SK-N-SH (cell line): ENCODE measurements around the gene IFT20. TPM values are rescaled to one million over a fixed set of nuclear protein-coding genes. Genes with fewer than 3 reads are reported as not detected.

Experiments
- CTCF ChIA-PET: fragments of 300-600, 350-600 bp; formaldehyde crosslinking; extraction: SDS; loops from one replicate; lab custom pipeline; 2021; lab: Yijun Ruan, JAX
- POLR2A ChIA-PET: fragments of 350-600 bp; sonication (Branson Sonifier 250); formaldehyde crosslinking; extraction: SDS; loops from one replicate; lab custom pipeline; 2020; ENCODE audit warnings: antibody characterized with exemption, inconsistent platforms; lab: Yijun Ruan, JAX
- DNase-seq: peaks from one replicate; pipeline ENCODE4 v3.0.0; 2012
- H2AFZ ChIP-seq: fragments of 200-600 bp; sonication (generic); 2 replicates; pipeline ENCODE4 v1.8.1; 2016; ENCODE audit warnings: antibody characterized with exemption, mild to moderate bottlenecking, low read depth
- H3F3A ChIP-seq: fragments of 200-600 bp; sonication (generic); replicated peaks from 2 replicates; pipeline ENCODE3; 2016; ENCODE audit warnings: antibody characterized with exemption, mild to moderate bottlenecking; ENCODE audit not compliant: insufficient read depth
- H3K27ac ChIP-seq, 2 experiments: fragments of 200-500 bp in 1 of 2; fragments of 200-600 bp in 1 of 2; sonication (Bioruptor generic) in 1 of 2; sonication (generic), shearing (Covaris generic) in 1 of 2; 2 replicates each; pipeline versions ENCODE4 v1.5.1 to v1.6.1; 2014 to 2016; ENCODE audit warnings: low read depth in 2 of 2, inconsistent platforms in 1 of 2, low read length in 1 of 2, mild to moderate bottlenecking in 1 of 2, mixed read lengths in 1 of 2
- H3K27me3 ChIP-seq: fragments of 200-600 bp; sonication (generic), shearing (Covaris generic); 2 replicates; pipeline ENCODE4 v1.6.1; 2016; ENCODE audit warnings: mixed run types; ENCODE audit not compliant: insufficient read depth
- H3K36me3 ChIP-seq, 2 experiments: fragments of 200-500 bp in 1 of 2; fragments of 200-600 bp in 1 of 2; sonication (Bioruptor generic) in 1 of 2; sonication (generic) in 1 of 2; replicated peaks in 1 of 2; 2 replicates each; pipeline versions ENCODE3 to v1.5.1; 2014 to 2016; ENCODE audit warnings: low read length in 1 of 2, mild to moderate bottlenecking in 1 of 2; ENCODE audit not compliant: insufficient read depth in 2 of 2, control insufficient read depth in 1 of 2
- H3K4me1 ChIP-seq, 2 experiments: fragments of 200-500 bp in 1 of 2; fragments of 200-600 bp in 1 of 2; sonication (Bioruptor generic) in 1 of 2; sonication (generic), shearing (Covaris generic) in 1 of 2; 2 replicates each; pipeline versions ENCODE4 v1.5.1 to v1.6.1; 2014 to 2016; ENCODE audit warnings: low read depth in 1 of 2, low read length in 1 of 2, mixed run types in 1 of 2; ENCODE audit not compliant: insufficient read depth in 2 of 2, control insufficient read depth in 1 of 2
- H3K4me2 ChIP-seq: fragments of 200-600 bp; sonication (generic), shearing (Covaris generic); 2 replicates; pipeline ENCODE4 v1.6.1; 2017; ENCODE audit warnings: mixed run types
- H3K4me3 ChIP-seq, 2 experiments: fragments of 200-500 bp in 1 of 2; fragments of 200-600 bp in 1 of 2; sonication (Bioruptor generic) in 1 of 2; sonication (generic), shearing (Covaris generic) in 1 of 2; 2 replicates each; pipeline versions ENCODE4 v1.5.1 to v1.8.1; 2014 to 2016; ENCODE audit warnings: low read depth in 2 of 2, inconsistent platforms in 1 of 2, low read length in 1 of 2, mild to moderate bottlenecking in 1 of 2, mixed read lengths in 1 of 2, moderate library complexity in 1 of 2
- H3K79me2 ChIP-seq: fragments of 200-600 bp; sonication (generic); 2 replicates; pipeline ENCODE4 v1.8.1; 2017; ENCODE audit warnings: mild to moderate bottlenecking; ENCODE audit not compliant: insufficient read depth
- H3K9ac ChIP-seq: fragments of 200-600 bp; sonication (generic); 2 replicates; pipeline ENCODE4 v1.6.1; 2017; ENCODE audit warnings: mixed run types
- H3K9me2 ChIP-seq: fragments of 200-600 bp; sonication (generic); 2 replicates; pipeline ENCODE4 v1.6.1; 2017; ENCODE audit warnings: mixed run types
- H3K9me3 ChIP-seq: fragments of 200-600 bp; sonication (generic); 2 replicates; pipeline ENCODE4 v1.6.1; 2017; ENCODE audit warnings: mixed run types, mild to moderate bottlenecking, moderate library complexity
- H4K20me1 ChIP-seq: fragments of 200-600 bp; sonication (generic); 2 replicates; pipeline ENCODE4 v1.6.1; 2017; ENCODE audit warnings: mild to moderate bottlenecking, mixed run types; ENCODE audit not compliant: insufficient read depth
- CHD2 ChIP-seq: fragments of 150-350 bp; IDR thresholded peaks from 2 replicates; pipeline ENCODE4 v1.6.1; 2018; ENCODE audit warnings: low read length; ENCODE audit not compliant: partially characterized antibody
- EZH2phosphoT487 ChIP-seq: fragments of 200-600 bp; sonication (generic); IDR thresholded peaks from 2 replicates; pipeline ENCODE4 v1.6.1; 2017; ENCODE audit warnings: low read depth, mixed run types, mild to moderate bottlenecking, antibody characterized with exemption, moderate library complexity, borderline replicate concordance
- FOXM1 ChIP-seq: IDR thresholded peaks from 2 replicates; pipeline ENCODE4 v1.4.0; 2012; ENCODE audit warnings: low read depth, mild to moderate bottlenecking
- GATA2 ChIP-seq: sonication (generic); formaldehyde crosslinking; IDR thresholded peaks from 2 replicates; pipeline ENCODE4 v1.5.0; 2020; ENCODE audit warnings: mild to moderate bottlenecking, missing genetic modification reagents
- JUND ChIP-seq: IDR thresholded peaks from 2 replicates; pipeline ENCODE4 v1.4.0; 2012
- MXI1 ChIP-seq: IDR thresholded peaks from 2 replicates; pipeline ENCODE4 v1.6.1; 2012; ENCODE audit warnings: mild to moderate bottlenecking, low read depth, low read length, improper control_type of control experiment
- NFIC ChIP-seq: IDR thresholded peaks from 2 replicates; pipeline ENCODE4 v1.4.0; 2012; ENCODE audit warnings: borderline replicate concordance
- RAD21 ChIP-seq: IDR thresholded peaks from 2 replicates; pipeline ENCODE4 v1.6.1; 2012; ENCODE audit warnings: mild to moderate bottlenecking, low read length
- RCOR1 ChIP-seq: fragments of 150-350 bp; IDR thresholded peaks from 2 replicates; pipeline ENCODE4 v1.6.1; 2017; ENCODE audit warnings: antibody characterized with exemption, low read length
- RFX5 ChIP-seq: IDR thresholded peaks from 2 replicates; pipeline ENCODE4 v1.6.1; 2012; ENCODE audit warnings: mild to moderate bottlenecking, improper control_type of control experiment, low read length
- TCF12 ChIP-seq: IDR thresholded peaks from 2 replicates; pipeline ENCODE4 v1.4.0; 2012
- YY1 ChIP-seq: IDR thresholded peaks from 2 replicates; pipeline ENCODE4 v1.4.0; 2012; ENCODE audit warnings: low read depth, mild to moderate bottlenecking
- WGBS: methylation state at CpG from one replicate; pipeline ENCODE4 v1.1.6; 2017; ENCODE audit warnings: low lambda C conversion rate; 5-methylcytosine and 5-hydroxymethylcytosine counted together
- polyA plus RNA-seq, 3 experiments: library from polyadenylated mRNA; depleted of rRNA; stranded (reverse); fragments of >200 nt; gene quantifications; 2 replicates each; pipeline ENCODE4 v1.2.3, GENCODE V29; 2012
- TF ChIP-seq, protein P1 (sequence below): IDR thresholded peaks from 2 replicates; pipeline ENCODE4 v1.4.0; 2012; ENCODE audit warnings: low read depth, borderline replicate concordance
- TF ChIP-seq, protein P2 (sequence below): IDR thresholded peaks from 2 replicates; pipeline ENCODE4; 2012
- TF ChIP-seq, protein P3 (sequence below): fragments of 150-350 bp; IDR thresholded peaks from 2 replicates; pipeline ENCODE4 v1.6.1; 2017; ENCODE audit warnings: antibody characterized with exemption, low read length, low read depth, borderline replicate concordance
- TF ChIP-seq, protein P4 (sequence below): fragments of 150-350 bp; IDR thresholded peaks from 2 replicates; pipeline ENCODE4 v1.6.1; 2016; ENCODE audit warnings: mild to moderate bottlenecking, low read depth, low read length

The IFT20 gene
- polyA plus RNA-seq, 1 of the 3 experiments (the other 2 are of a cell fraction), result 75.6 TPM

DNA sequence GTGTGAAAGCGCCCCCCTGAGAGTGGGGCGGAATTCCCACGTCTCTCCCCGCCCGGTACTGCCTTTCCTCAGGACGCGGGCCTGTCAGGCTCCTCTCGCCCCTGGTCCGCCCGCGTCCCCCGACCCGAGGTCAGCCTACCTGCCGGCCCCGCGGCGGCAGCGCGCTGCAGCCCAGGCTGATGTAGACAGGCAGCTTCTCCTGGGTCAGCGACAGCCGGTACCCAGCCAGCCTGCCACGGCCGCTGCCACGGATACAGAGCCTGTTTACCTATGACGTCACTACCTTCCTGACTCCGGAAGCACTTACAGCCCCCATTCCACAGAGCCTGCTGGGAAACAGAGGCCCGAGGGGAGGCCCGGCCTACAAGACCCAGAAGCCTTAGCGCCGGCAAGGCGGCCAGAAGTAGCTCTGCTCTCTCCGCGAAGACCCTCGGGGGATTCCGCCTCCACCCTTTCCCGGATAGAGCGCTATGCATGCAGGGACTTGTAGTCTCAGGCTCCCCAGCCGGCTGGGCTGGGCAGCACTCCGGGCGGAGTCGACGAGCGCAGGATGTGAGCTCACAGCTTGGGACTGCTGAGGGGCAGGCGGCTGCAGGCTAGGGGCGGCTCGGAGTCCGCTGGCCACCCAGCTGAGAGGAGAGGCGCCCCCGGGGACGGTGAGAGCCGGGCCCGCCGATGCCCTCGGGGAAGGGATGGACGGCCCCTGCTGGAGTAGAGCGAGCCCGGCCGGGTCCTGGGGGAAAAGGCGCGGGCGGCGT is at the start of gene IFT20, which contains the start of gene TNFAIP1 (continued):
- TF ChIP-seq, protein P1, sequence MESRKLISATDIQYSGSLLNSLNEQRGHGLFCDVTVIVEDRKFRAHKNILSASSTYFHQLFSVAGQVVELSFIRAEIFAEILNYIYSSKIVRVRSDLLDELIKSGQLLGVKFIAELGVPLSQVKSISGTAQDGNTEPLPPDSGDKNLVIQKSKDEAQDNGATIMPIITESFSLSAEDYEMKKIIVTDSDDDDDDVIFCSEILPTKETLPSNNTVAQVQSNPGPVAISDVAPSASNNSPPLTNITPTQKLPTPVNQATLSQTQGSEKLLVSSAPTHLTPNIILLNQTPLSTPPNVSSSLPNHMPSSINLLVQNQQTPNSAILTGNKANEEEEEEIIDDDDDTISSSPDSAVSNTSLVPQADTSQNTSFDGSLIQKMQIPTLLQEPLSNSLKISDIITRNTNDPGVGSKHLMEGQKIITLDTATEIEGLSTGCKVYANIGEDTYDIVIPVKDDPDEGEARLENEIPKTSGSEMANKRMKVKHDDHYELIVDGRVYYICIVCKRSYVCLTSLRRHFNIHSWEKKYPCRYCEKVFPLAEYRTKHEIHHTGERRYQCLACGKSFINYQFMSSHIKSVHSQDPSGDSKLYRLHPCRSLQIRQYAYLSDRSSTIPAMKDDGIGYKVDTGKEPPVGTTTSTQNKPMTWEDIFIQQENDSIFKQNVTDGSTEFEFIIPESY, result 0 out of 2 replicates have a peak, but pooled peaks have one; percentile 32
- TF ChIP-seq MXI1, result peak; percentile 94
- peak; percentile 95 for TF ChIP-seq CHD2
- no peak for TF ChIP-seq RFX5
- no peak for TF ChIP-seq RAD21
- TF ChIP-seq RCOR1, result no peak
- no peak; the same call in 1 of the 2 replicates for TF ChIP-seq JUND
- TF ChIP-seq, protein P2, sequence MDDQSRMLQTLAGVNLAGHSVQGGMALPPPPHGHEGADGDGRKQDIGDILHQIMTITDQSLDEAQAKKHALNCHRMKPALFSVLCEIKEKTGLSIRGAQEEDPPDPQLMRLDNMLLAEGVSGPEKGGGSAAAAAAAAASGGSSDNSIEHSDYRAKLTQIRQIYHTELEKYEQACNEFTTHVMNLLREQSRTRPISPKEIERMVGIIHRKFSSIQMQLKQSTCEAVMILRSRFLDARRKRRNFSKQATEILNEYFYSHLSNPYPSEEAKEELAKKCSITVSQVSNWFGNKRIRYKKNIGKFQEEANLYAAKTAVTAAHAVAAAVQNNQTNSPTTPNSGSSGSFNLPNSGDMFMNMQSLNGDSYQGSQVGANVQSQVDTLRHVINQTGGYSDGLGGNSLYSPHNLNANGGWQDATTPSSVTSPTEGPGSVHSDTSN, result no peak; the same call in 1 of the 2 replicates
- TF ChIP-seq EZH2phosphoT487, result no peak
- TF ChIP-seq FOXM1, result no peak
- TF ChIP-seq TCF12, result peak; percentile 42; the same call in 1 of the 2 replicates
- TF ChIP-seq YY1, result peak; percentile 70; the same call in 1 of the 2 replicates
- TF ChIP-seq NFIC, result no peak; the same call in 1 of the 2 replicates

DNA sequence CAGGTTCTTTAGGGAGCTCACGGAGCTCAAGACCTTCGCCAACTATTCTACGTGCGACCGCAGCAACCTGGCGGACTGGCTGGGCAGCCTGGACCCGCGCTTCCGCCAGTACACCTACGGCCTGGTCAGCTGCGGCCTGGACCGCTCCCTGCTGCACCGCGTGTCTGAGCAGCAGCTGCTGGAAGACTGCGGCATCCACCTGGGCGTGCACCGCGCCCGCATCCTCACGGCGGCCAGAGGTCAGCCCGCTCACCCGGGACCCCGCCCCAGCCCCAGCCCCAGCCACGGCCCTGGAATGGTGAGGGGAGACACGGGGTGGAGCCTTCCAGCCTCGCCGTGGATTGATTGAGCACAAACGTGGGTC is 49.7 kb upstream of the IFT20 start:
- ChIA-PET POLR2A (interaction anchor here (1.2 kb wide), 1 partner anchor 13 kb away, joined by 3 read pairs; no protein-coding TSS in a partner anchor), CTCF (no interaction called here)
- Histone ChIP-seq H3K36me3 (peaks cover 22 to 24% of the 10 kb centered on the region in 2 experiments), H3K27ac (no peak overlapping the region), H3K9me3 (no peaks in the 10 kb centered on the region), H3K4me1 (peaks cover 5 to 13% of the 10 kb centered on the region in 2 experiments; a peak in 2 of 4 replicates), H3K27me3 (no peaks in the 10 kb centered on the region), H3K4me2 (no peak overlapping the region), H4K20me1 (0 out of 2 replicates have a peak, but pooled peaks cover 6% of the 10 kb centered on the region), H2AFZ (no peak overlapping the region), H3K9me2 (no peaks in the 10 kb centered on the region), H3K9ac (no peak overlapping the region), H3F3A (no peaks in the 10 kb centered on the region), H3K4me3 (no peak overlapping the region), H3K79me2 (peaks cover 15% of the 10 kb centered on the region; the same call in 1 of the 2 replicates)
- TF ChIP-seq, protein P1, result no peak
- TF ChIP-seq, protein P3, sequence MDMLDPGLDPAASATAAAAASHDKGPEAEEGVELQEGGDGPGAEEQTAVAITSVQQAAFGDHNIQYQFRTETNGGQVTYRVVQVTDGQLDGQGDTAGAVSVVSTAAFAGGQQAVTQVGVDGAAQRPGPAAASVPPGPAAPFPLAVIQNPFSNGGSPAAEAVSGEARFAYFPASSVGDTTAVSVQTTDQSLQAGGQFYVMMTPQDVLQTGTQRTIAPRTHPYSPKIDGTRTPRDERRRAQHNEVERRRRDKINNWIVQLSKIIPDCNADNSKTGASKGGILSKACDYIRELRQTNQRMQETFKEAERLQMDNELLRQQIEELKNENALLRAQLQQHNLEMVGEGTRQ, result no peak
- TF ChIP-seq, protein P4, sequence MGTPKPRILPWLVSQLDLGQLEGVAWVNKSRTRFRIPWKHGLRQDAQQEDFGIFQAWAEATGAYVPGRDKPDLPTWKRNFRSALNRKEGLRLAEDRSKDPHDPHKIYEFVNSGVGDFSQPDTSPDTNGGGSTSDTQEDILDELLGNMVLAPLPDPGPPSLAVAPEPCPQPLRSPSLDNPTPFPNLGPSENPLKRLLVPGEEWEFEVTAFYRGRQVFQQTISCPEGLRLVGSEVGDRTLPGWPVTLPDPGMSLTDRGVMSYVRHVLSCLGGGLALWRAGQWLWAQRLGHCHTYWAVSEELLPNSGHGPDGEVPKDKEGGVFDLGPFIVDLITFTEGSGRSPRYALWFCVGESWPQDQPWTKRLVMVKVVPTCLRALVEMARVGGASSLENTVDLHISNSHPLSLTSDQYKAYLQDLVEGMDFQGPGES, result no peak
- TF ChIP-seq GATA2, result no peak
- DNase-seq, result no peak
- WGBS, result 95% methylated on average over 12 of the region's 29 CpGs
